HG02840 (cell line): Measurements from ENCODE around the gene PPP1R16B.

Experiments
- ATAC-seq: cut with Tn5 transposase; IDR thresholded peaks from one replicate; pipeline ENCODE4 v1.9.1; 2021; ENCODE audit warnings: mild to moderate bottlenecking, moderate library complexity, moderate number of reproducible peaks; ENCODE audit not compliant: unreplicated experiment, low FRiP score

The PPP1R16B gene

GRCh38 chr20:38818113-38819065 is 12.9 kb downstream of the PPP1R16B start:
- ATAC-seq: no peak

GRCh38 chr20:38825571-38825900 is 20.0 kb downstream of the PPP1R16B start:
- ATAC-seq: no peak

GRCh38 chr20:38825901-38826625 is 20.6 kb downstream of the PPP1R16B start:
- ATAC-seq: no peak

- no peak for ATAC-seq
Measured at GRCh38 chr20:38827770-38828281, 22.3 kb downstream of the PPP1R16B start.

DNA sequence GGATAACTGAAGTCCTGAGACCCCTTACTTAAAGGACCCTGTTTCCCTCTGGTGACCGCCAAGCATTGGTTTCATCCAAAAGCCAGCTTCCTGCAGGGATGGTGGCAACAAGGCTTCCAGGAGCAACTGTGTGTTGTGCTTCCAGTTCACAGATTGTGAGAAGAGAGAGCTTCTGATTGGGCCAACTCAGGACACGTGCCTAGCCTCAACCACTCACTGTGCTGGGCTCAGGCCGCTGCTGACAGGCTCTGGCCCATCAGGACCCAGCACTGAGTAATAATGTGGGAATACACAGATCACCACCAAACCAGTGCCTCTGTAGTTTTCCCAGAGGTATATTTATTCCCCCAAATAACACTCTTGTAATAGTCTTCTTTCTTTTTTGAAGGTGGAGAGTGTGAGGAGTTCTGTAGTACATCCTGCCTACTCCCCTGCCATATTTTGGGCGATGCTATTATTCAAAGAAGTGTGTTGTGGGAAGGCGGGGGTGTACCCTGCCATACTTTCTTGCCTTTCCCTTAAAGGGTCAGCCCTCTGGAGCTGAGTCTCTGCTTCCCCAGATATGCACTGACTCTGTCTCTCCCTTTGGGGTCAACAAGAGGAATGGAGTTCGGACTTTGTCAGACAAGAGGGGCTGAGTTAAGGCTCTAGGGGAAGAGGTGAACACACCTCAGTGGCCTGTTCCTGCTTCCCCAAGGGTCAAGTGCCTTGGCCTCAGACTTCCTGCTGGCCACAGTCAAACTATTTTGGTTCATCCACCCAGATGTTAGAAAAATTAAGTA is 23.2 kb downstream of the PPP1R16B start:
- no peak for ATAC-seq

DNA sequence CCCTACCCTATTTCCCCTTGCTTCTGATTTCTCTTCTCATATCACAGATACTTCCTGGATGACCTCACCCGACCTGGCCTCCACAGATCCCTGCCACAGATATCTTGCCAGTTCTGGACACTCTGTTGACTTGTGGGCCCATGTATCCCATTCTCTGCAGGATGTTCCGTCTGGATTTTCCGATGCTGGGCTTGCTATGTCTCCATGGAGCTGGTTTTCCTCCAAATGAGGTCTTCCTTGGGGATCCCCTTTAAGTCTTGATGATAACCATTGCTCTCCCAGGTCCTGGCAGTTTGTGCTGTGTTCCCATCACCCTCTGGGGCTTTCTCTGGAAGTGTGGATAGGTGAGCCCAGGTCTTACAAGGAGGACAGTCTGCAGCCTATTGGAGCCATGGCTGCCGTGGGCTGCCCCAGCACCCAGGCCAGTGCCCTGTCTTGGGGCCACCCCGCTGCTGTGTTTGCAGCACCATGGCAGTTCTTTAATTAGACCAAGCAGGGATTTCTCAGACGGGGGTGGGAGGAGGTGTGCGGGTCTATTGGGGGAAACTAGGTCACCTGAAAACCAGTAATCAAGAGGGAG is 23.9 kb downstream of the PPP1R16B start:
- no peak for ATAC-seq

DNA sequence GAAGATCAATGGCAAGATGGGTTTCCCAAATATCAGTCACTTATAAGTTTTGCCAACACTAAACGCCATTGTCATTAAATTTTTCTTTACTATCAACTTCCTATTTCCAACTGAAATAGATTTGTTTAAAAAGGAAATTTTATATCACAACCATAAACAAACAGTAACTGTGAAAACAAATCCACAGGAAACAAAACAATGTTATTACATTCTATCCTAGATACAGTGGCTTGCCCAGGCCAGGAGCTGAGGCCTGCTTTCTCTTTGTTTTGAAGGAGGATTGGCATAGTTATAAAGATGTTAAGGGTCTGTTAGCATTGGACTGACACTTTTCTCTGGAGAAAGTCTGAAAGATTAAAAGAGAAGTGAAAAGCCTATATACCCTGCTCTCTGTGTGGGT is 24.9 kb downstream of the PPP1R16B start:
- ATAC-seq: no peak

DNA sequence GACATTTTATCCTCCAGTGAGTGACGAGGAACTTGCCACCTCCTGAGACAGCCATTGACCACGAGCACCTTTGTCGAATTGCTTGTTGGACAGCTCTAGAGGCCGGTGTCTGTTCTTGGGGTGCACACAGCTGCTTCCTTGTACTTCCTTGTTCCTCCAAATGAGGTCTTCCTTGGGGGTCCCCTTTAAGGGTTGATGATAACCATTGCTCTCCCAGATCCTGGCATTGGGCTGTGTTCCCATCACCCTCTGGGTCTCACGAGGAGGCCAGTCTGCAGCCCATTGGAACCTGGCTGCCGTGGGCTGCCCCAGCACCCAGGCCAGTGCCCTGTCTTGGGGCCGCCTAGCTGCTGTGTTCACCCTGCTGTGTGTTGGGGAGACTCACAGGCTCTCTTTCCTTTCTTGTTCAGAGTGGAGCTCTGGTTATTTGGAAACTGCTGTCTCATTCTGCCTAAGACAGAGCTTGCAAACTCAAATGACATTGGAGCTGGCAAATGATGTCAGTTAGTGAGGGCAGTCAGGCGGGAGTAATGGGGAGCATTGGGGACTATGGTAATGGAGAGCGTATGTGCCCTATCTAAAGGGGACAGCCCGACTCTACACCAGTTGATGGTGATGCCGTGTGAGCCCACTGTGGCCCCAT is 25.7 kb downstream of the PPP1R16B start:
- ATAC-seq: no peak

DNA sequence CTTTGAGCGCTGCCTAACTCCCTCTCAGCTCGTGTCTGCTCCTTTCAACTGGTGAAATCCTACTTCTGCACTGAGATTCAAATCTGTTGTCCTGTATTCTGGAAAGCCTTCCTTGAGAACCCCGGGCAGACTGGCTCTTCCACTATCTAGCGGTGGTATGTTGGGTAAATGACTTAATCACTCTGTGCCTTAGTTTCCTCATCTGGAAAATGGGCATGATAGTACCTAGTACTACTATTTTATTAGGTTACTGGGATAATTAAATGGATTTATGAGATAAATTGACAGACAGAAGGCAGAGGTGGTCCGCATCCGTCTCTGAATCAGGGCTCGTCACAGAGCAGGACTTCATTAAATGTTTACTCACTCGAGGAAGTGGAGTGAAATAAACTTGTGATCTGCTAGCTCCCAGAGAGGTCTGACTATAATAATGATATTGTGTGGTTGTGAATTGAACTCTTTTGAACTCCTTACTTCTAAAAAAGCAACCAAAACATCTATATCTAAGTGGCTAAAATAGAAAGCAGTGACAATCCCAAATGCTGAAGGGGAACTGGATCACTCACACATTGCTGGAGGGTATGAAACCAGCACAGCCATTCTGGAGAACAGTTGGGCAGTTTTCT is 26.6 kb downstream of the PPP1R16B start:
- no peak for ATAC-seq

GRCh38 chr20:38833154-38833856 is 27.8 kb downstream of the PPP1R16B start:
- ATAC-seq: no peak

DNA sequence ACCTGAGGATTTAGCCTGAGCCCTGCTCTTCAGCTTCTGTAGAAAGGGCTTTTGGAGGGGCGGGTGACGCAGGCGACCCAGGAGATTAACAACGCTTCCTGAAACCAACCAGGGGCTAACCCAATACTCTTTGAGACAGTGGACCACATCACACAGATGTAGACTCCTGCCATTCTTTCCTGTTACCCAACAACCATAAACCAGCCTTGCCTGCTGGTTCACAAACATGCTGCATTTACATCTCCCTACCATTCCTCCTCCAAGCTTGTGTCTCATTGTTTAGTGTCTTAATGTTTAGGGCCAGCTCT is 28.3 kb downstream of the PPP1R16B start:
- no peak for ATAC-seq

DNA sequence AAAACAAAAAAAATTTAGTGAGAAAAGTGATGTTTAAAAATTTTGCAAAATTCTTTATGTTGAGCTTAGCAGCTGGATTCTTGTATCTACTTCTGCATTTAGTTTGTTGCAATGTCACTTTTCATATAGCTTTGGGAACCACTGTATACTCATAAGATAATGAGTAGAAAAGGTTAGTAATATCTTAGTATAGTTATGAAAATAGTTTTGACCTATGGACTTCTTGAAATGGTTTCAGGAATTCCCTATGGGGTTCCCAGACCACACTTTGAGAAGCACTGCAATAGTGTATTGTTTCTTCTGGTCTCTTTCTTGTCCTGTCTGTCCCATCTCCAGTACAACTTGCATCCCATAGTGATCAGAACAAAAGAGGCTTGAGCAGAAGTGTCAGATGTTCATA is 29.4 kb downstream of the PPP1R16B start:
- no peak for ATAC-seq

GRCh38 chr20:38835792-38836191 is 30.3 kb downstream of the PPP1R16B start:
- ATAC-seq: no peak

DNA sequence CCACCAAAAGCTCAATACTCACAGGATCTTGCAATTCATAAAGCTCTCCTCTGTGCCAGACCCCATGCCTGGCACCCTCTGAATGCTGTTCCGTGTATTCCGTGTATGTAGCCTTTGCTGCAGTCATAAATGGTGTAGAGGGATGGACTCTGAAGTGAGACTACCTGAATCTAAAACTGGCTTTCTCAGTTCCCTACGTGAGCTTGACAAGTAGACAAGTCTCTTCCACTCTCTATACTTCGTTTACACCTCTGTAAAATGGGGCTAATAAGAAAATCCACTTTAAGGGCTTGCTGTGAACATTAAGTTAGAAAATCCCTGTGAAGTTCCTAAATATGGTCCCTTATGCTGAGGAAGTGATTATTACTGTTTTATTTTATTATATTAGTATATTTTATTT is 31.5 kb downstream of the PPP1R16B start:
- no peak for ATAC-seq

- no peak for ATAC-seq
Measured at GRCh38 chr20:38838326-38838725, 32.8 kb downstream of the PPP1R16B start.

- ATAC-seq: no peak
Measured at GRCh38 chr20:38839563-38839962, 34.1 kb downstream of the PPP1R16B start.

DNA sequence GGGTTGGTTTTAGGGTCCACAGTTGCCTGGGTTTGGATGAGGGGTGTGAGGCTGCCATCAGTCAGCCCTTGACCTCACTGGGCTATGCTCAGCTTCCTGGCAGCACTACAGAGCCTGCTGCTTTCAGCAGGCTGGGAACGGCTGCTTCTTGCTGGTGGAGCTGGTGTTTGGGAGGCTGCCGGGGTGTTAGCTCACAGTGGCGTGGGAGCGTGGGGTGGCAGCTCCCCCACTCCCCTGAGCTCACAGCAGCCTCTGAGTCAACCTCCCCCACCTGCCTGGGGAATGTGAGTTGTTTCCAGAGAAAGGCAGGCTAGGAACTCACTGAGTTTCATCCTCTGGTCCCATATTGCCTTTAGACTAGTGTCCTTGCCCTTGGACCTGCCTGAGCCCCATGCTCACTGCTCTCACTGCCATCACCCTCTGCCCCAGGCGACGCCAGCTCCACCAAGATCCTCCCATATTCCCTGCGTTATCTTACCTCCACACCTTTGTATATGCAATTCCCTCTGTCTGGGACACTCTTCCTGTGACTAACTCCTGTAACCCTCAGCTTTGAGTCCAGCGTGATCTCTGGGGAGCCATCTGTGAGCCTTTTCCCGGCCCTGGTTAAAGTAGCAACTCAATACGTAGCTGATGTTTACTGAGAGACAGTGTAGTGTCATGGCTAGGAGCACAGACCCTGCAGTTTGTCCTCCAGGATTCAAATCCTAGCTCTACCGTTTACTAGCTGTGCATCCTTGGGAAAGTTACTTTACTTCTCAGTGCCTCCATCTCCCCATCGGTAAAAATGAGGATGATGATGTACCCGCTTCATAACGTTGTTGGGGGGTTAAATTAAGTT is 34.8 kb downstream of the PPP1R16B start:
- ATAC-seq: no peak

GRCh38 chr20:38840894-38841470 is 35.5 kb downstream of the PPP1R16B start:
- ATAC-seq: no peak
